HG03575 (cell line): Measurements from ENCODE around the gene MAP3K3.

Experiments
- ATAC-seq: cut with Tn5 transposase; IDR thresholded peaks from one replicate; pipeline ENCODE4 v1.9.1; 2021; ENCODE audit not compliant: unreplicated experiment, insufficient number of reproducible peaks, low FRiP score; ENCODE audit errors: extremely low read depth

Gene MAP3K3

DNA sequence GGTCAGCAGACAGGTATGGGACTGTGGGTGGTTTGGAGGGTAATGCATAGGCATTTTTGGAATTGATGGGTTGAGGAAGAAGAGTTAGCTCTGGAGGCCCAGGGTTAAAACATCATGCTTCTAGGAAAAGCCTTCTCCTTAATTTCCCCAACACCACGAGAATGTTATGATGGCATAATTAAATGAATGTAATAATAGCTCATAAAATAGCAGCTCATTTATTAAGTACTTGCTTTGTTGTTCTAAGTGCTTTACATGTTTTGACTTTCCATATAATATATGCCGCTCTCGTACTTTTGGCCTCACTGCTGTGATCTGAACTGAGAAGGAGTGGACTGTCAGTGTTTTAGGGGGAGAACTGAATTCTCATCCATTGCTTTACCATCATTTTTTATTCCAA lies 63.4 kb downstream of the MAP3K3 start:
- no peak for ATAC-seq

DNA sequence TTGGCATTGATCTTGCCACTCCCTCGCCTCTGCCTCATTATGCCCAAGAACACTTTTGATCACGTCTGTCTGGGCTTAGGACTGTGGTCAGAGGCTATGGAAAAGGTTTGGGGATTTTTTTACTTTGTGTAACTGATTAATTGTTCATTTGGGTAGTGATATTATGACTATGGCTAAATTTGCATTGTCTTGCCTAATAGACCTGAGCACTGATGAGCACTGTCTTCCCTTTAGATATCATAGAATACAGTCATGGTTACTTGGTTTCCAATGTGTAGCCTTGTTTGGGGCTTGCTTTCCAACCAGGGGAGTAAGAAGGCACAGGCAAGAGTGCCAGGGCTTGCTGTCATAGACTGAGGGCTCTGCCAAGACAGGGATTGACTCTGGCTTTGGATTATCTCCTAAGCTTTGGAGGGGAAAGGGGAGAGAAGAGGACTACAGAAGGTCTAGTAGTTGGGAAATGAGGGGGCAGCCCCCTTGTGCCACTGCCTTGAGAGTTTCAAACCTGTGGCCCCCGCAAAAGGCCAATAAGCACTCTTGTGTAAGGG lies 64.0 kb downstream of the MAP3K3 start:
- no peak for ATAC-seq

DNA sequence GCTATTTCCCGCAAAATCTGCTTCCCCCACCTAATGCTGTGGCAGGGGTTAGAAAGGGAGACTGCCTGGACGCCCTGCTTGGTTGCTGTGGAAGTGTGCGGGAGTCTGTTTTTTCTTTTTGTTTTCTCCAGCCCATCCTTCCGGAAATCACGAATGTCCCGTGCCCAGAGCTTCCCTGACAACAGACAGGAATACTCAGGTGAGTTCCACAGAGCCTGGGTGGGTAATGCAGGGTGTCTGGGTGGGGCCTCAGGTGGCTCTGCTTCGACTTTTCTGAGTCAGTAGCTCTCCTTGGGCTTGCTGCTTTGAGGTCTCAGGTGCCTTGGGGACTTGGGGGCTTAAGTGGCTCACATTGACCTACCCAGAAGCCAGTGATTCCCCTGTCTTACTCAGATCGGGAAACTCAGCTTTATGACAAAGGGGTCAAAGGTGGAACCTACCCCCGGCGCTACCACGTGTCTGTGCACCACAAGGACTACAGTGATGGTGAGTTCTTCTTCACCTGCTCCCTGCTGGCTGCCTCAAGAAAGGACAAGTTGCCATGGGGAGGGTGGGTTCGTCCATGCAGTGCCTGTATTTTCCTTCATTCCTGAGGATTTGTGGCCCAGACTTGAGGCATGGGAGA lies 66.3 kb downstream of the MAP3K3 start:
- no peak for ATAC-seq

DNA sequence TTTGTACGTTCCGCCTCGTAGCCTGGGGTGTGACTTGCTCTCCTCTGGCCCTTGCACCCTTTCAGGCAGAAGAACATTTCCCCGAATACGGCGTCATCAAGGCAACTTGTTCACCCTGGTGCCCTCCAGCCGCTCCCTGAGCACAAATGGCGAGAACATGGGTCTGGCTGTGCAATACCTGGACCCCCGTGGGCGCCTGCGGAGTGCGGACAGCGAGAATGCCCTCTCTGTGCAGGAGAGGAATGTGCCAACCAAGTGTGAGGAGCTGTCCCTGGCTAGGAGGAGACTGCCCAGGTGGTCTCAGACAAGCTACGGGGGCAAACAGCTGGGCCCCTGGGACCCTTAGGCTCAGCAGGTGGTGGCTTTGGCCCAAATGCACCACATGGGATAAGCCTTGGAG lies 67.3 kb downstream of the MAP3K3 start:
- no peak for ATAC-seq

DNA sequence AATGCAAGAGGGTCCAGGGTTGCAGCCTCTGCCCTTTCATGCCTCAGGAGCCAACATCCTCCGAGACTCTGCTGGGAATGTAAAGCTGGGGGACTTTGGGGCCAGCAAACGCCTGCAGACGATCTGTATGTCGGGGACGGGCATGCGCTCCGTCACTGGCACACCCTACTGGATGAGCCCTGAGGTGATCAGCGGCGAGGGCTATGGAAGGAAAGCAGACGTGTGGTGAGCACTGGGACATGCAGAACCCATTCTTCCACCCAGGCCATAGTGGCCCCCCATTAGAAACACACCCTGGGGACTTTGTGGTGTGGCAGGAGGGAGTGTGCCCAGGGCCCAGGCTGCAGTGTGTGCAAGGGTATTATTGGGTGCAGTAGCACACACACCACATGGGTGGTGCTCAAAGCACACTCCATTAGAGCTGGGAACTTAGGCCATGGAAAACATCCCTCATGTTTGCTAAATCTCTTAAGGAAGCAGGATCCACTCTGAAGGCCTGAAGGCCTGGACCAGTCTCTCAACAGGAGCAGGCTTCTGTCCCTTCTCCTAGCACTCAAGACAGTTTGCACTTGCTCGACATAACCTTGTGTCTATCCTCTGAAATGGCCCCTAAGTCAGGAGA lies 70.1 kb downstream of the MAP3K3 start:
- ATAC-seq = no peak

DNA sequence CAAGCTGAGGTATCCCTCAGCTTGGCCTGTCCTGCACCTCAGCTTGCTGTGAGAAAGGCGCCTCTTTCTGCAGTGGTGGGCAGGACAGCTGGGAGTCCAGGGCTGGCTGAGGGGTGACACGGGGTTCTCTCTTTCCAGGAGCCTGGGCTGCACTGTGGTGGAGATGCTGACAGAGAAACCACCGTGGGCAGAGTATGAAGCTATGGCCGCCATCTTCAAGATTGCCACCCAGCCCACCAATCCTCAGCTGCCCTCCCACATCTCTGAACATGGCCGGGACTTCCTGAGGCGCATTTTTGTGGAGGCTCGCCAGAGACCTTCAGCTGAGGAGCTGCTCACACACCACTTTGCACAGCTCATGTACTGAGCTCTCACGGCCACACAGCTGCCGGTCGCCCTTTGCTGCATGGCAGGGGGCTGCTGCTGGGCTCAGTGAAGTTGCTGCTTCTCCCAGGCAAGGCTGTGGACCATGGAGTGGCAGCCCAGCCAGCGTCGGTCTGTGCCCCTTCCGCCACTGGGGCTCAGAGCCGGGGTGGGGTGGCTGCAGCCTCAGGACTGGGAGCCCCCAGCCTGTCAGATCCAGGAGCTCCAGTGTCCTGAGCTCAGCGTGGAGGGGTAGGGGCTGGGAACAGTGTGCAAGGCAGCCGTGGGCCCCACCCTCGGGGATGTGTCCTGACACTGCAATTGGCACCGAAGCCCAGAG lies 71.3 kb downstream of the MAP3K3 start:
- no peak for ATAC-seq

DNA sequence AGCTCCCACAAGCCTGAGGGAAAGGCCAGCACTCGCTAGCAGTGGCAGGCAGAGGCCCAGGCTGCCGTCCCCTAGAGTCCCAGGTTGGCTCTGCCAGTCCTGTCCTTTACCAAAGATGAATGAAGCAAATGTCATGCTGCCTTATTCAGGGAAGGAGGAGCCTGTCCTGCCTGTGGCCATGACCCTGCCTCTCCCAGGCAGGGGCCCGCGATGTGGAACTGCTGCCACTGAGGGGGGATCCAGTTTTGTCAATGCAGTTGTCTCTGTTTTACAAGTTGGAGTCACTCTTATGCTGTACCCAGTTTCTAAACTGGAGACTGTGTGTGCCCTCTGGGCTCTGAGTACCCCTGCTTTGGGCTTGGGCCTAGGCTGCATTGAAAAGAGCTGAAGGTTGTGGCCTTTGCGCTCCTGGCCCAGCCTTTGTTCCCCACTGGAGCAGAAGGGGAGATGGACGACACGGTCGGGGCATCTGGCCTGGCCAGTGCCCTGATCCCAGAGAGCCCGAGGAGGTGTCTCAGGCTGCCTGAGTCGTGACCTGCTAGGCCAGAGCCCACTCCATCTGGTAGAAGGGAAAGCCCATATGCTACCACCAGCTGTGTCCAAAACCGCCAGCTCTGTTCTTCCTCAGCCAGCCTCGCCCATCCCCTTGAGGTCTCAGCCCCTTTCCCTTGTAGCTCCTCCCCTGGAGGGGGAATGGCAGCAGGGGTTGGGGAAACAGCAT lies 72.2 kb downstream of the MAP3K3 start:
- ATAC-seq = no peak

DNA sequence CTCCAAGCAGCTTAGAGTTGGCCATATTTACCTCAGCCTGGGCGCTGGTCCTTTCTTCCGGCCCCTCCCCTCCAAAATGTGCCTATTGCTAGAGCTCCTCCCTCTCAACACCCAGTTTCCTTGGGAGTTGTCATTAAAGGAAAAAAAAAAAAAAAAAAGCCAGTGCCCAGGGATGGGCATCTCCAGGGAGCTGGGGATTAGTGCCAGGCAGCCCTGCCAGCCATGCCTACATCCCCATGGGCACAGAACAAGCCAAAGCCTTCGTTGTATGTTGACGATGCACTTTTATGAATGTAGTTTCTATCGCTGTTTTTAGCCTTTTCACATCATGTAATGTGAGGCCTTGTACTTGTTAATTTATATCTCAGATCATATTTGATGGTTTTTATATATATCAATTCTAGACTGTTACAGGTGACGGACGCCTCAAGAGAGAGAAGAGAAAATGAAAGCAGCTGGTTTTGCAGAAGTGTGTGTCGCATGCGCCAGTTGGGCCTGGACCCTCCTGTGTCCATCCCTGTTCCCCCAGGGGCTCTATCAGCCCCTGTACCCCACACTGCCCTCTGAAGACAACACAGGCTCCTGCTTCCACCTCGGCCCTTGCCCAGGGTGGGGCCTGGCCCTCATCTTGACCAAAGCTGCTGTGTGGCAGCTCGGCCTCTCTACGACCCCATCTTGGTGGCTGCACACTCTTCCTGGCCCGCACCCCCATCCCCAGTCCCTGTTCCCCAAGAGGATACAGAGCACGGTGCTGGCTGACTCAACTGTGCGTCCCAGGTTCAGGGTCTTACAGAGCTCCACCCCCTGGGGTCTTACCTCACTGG lies 72.9 kb downstream of the MAP3K3 start:
- ATAC-seq = no peak

DNA sequence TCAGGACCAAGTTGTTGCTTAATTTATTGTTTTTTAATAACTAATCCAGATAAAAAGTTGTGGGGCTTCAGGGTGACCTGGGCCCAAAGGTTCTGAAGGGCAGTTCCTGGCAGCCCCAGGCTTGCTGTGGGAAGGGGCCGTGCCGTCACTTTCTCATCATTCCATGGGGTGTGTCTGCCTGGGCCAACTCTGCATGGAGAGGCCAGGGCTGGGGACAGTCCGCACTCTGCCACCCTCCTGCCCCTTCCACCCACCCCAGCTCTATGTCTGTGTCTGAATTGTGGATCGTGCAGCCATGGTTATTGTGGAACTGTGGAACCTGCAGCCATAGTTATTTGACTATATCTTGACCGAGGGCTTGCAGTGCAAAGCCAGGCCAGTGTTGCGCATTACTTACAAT lies 73.7 kb downstream of the MAP3K3 start:
- no peak for ATAC-seq

DNA sequence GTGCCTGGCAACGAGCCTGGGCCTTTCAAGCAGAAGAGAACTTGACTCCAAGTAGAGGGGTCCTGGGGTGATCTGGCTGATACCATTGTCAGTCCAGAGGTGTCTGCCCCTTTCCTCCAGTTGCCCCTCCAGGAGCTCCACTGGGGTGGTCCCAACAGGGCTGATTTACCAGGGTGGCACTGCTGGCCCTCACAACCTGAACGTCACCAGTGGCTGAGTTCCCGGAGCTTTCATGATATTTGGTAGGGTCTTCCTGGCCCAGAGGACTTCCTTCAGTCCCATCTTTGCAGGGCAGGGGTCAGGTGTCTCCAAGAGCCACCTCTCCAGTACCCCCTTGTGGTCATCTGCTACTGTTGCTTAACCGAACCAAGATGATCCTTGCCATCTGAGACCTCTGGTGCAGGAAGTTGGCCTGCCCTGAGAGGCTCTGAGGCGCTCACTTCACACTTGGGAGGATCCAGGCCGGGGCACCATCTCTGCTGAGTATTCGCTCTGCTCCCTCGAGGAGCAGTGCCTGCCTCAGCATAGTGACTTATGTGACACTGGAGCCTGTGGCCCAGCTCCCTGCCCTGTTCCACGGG lies 74.3 kb downstream of the MAP3K3 start:
- ATAC-seq = no peak

DNA sequence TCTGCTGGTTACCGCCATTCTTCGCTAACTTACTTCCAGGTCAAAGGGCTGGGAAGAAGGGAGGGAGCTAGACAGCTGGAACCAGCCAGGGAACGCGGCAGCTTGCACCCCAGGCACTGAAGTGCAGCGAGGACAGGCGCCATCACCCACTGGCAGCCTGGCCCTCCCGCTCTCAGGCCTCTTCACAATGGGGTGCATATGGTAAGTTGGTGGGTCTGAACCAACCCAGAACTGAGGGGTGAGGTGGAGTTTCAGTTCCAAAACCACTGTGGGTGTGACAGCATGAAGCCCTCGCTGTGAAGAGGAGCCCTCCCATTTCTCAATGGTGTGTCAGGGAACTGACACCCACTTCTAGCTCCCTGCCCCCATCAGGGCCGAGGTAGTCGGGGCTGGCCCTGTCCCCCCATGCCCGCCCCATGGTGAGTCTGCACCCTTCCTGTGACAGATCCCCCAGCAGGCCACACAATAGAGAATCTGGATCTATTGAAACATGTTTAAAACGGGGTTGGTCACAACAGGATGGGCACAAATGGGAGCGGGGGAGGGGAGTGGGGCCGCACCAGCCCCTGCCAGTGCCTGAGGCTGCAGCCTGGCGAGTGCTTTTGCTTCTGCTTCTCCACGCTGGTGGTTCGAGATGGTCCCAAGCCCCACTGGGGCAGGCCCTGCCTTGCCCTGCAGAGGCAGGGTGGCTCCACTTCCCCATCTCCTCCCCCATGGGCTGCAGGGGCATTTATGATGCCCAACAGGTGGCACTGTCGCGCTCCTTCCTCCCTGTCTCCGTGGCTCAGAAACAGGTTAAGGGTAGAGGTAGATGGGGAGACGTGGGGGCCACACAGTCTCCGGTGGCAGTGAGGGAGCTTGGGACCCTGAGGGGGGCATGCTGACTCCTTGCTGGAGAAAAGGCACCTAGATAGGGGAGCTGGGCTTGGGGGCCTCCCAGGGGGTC lies 75.4 kb downstream of the MAP3K3 start:
- ATAC-seq = no peak

DNA sequence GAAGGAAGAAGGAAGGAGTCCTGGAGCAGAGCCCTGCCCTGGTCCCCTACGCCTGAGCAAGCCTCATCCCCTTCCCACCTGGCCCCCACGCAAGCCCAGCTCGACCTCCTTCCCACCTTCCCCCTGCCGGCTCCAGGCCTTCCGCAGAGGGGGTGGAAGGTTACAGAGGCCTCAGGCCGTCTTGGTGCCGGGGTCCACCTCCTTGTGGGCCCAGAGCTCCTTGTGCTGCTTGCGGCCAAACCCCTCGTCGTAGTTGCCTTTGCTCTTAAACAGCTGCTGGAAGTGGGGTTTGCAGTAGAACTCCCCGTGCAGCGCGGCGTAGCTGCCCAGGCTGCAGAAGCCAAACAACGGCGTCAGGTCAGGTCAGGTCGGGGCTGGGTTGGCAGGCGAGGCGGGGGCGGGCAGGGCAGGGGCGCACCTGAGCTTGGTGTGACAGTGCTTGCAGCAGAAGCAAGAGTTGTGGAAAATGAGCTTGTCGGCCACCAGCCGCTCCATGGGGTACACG lies 76.2 kb downstream of the MAP3K3 start:
- ATAC-seq = no peak

DNA sequence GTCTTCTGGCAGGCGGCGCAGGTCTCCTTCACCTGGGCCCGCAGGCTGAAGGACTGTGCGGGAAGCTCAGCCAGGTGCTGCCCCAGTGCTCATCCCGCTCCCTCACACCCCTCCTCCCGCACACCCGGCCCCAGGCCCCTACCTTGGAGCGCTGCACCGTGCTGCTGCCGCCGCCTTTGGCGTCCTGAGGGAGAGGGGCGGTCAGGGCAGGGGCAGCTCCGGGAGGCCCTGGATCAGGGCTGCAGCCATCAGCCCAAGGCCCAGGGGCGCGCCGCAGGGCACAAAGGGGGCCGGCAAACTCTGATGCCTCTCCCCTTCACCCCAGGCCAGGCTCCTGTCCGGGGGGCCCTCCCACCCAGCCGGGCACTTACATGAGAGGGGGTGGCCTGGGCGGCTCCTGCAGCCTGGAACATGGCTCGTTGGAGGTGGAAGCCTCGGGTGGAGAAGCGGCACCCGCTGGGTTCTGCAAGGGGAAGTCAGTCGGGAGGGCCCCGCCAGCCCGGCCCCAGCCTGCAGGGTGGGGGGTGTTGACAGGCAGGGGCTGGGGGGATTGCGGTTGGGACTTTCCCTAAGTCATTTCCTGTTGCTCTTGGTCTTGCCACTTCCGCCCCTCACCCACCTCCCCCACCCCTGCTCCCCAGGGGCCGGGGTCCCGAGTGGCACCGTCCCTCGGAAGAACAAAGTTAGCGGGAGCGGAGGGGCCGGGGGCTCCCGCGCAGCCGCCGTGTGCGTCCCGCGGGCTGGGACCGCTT lies 76.8 kb downstream of the MAP3K3 start:
- no peak for ATAC-seq

DNA sequence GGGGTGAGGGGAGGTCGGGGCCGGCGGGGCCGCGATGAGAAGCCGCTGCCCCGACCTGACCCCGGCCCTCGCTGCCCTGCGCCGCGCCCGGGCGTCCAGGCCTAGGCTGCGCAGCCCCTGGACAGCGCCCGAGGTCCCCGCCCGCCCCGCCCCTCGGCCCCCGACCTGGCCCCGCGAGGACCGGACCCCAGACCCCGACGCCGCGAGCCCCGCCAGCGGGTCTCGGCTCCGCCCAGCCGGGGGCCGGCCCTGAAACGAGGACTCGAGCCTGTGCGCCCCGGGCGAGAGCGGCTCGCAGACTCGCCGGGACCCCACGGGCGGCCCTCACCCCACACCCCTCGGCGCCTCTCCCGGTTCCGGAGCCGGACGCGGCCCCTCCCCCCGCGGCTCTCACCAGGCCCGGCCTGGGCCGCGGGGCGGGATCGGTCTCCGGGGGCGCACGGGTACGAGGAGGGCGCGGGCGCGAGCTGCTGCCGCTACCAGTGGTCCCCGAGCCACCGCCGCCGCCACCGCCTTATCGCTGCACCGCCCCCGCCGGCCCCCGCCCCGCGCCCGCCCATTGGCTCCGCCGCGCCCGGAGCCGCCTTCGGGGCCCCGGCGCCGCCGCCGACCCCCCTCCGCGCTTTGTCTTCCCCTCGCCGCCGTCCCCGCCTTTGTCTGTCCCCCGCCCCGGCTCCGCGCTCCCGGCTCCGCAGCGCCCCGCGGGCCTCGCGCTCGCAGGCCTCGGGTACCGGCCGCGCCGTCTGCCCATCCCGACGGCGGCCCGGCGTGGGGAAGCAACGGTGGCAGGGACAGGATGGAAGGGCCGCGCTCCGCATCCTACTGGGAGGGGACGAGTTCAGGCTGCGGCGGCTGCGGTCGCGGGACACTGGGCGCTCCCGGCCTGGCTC lies 77.7 kb downstream of the MAP3K3 start, which contains the start of gene LIMD2:
Gene LIMD2, minus strand, starts transcription at position 488 of the 890 bp plus-strand sequence. CDS start 827 bp downstream, outside the sequence.
- no peak for ATAC-seq

DNA sequence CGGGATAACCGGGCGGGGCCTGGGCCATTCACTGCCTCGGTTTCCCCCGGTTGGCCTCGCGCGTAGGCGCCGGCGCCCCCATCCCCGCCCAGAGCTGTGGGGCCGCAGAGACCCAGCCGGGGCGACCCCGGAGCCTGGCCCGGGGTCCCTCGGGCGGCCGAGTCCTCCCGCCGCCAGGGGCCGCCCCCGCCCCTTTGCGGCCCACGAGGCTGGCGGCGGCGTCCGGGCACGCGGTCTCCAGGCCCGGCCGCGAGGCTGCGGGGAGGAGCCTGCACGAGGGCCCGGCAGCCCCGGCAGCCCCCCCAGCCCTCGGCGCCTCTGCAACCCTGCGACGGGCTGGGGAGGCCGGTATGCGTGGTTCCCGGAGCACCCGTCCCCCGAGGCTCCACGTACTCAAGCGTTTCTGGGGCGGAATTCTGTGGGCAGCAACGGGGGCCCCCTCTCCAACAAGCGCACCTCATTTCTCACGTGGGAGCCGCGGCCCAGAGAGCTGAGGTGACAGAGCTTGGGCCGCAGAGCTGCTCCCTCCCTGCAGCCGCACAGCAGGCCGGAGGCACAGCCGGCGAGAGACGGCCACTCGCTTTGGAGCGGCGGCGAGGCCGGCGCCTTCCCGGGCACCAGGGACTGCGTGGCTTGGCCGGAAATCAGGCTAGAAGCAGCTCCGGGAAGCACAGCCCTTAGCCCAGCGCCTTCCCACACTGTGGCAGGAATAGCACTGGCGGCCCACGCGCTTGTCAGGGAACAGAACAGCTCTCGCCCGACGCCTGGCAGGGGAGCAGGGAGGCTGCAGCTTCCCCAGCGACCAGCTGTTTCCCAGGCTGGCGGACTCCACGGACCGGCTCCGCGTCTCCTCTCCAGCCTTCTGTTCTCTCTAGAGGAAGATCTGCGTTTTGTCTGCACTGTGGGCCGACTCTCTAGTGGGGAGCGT lies 78.6 kb downstream of the MAP3K3 start:
- no peak for ATAC-seq
